ENCODE results near the gene PRRX2. TPM values are rescaled to one million over a fixed set of nuclear protein-coding genes. Genes with fewer than 3 reads are reported as not detected.
A peak's percentile ranks its signal among the peaks of the same experiment; 100 is the strongest.

The PRRX2 gene
- total RNA-seq, 2 donors from 2014 or later, result 4.3 to 14.3 TPM

- no peaks in the 10 kb centered on the region for H3K36me3 ChIP-seq
- TF ChIP-seq POLR2AphosphoS5 (IDR thresholded peaks at IDR 0.05) (no peak), POLR2A (IDR thresholded peaks at IDR 0.05) (no peak), CTCF (IDR thresholded peaks at IDR 0.05) (no peak)
- peak overlapping the region; percentile 57 to 58 for H3K27ac ChIP-seq
- H3K9me3 ChIP-seq, result no peaks in the 10 kb centered on the region
- intact Hi-C loops (cut with DNase I), result no loop called here
- DNase-seq (ENCODE audit: low spot score), result no peak
- no peaks in the 10 kb centered on the region for H3K27me3 ChIP-seq (replicated peaks; ENCODE audit: insufficient read depth)
- 46% methylated on average over 26 of the region's 26 CpGs for WGBS
- peaks cover 5% of the 10 kb centered on the region for H3K4me1 ChIP-seq (replicated peaks)
- H3K4me3 ChIP-seq, result no peak overlapping the region
Observed at GRCh38 chr9:129712634-129713401, 47.4 kb downstream of the PRRX2 start.

- Histone ChIP-seq H3K4me3 (no peak overlapping the region), H3K36me3 (no peaks in the 10 kb centered on the region), H3K27ac (peak overlapping the region; percentile 57 to 58), H3K27me3 (replicated peaks; ENCODE audit: insufficient read depth) (no peaks in the 10 kb centered on the region), H3K9me3 (no peaks in the 10 kb centered on the region), H3K4me1 (replicated peaks) (peaks cover 5% of the 10 kb centered on the region)
- TF ChIP-seq POLR2A (IDR thresholded peaks at IDR 0.05) (no peak), CTCF (IDR thresholded peaks at IDR 0.05) (no peak), POLR2AphosphoS5 (IDR thresholded peaks at IDR 0.05) (no peak)
- intact Hi-C loops (cut with DNase I), result no loop called here
- WGBS, result 88% methylated on average over 10 of the region's 10 CpGs
- no peak for DNase-seq (ENCODE audit: low spot score)
Observed at GRCh38 chr9:129713402-129713679, 47.9 kb downstream of the PRRX2 start.

- H3K36me3 ChIP-seq, result no peaks in the 10 kb centered on the region
- no peaks in the 10 kb centered on the region for H3K9me3 ChIP-seq
- 40% methylated on average over 15 of the region's 15 CpGs for WGBS
- H3K27ac ChIP-seq, result no peak overlapping the region
- intact Hi-C loops (cut with DNase I), result no loop called here
- H3K4me1 ChIP-seq (replicated peaks), result peaks cover 5% of the 10 kb centered on the region
- no peak overlapping the region for H3K4me3 ChIP-seq
- DNase-seq (ENCODE audit: low spot score), result no peak
- H3K27me3 ChIP-seq (replicated peaks; ENCODE audit: insufficient read depth), result no peaks in the 10 kb centered on the region
- TF ChIP-seq CTCF (IDR thresholded peaks at IDR 0.05), result no peak
Observed at GRCh38 chr9:129714511-129715061, 49.1 kb downstream of the PRRX2 start.

GRCh38 chr9:129716091-129716490 is 50.6 kb downstream of the PRRX2 start:
- no peaks in the 10 kb centered on the region for H3K9me3 ChIP-seq
- no peaks in the 10 kb centered on the region for H3K27me3 ChIP-seq (replicated peaks; ENCODE audit: insufficient read depth)
- peaks cover 5% of the 10 kb centered on the region for H3K4me1 ChIP-seq (replicated peaks)
- no peak overlapping the region for H3K4me3 ChIP-seq
- intact Hi-C loops (cut with DNase I), result no loop called here
- 52% methylated on average over 5 of the region's 5 CpGs for WGBS
- no peak for DNase-seq (ENCODE audit: low spot score)
- H3K27ac ChIP-seq, result no peak overlapping the region
- TF ChIP-seq POLR2A (IDR thresholded peaks at IDR 0.05) (no peak), POLR2AphosphoS5 (IDR thresholded peaks at IDR 0.05) (peak; percentile 11), CTCF (IDR thresholded peaks at IDR 0.05) (no peak)
- H3K36me3 ChIP-seq, result no peaks in the 10 kb centered on the region

- no peak for DNase-seq (ENCODE audit: low spot score)
- TF ChIP-seq CTCF (IDR thresholded peaks at IDR 0.05) (no peak), POLR2A (IDR thresholded peaks at IDR 0.05) (no peak), POLR2AphosphoS5 (IDR thresholded peaks at IDR 0.05) (no peak)
- 83% methylated on average over 5 of the region's 5 CpGs for WGBS
- Histone ChIP-seq H3K9me3 (no peaks in the 10 kb centered on the region), H3K27me3 (replicated peaks; ENCODE audit: insufficient read depth) (no peaks in the 10 kb centered on the region), H3K36me3 (no peaks in the 10 kb centered on the region), H3K27ac (no peak overlapping the region), H3K4me3 (no peak overlapping the region), H3K4me1 (replicated peaks) (no peaks in the 10 kb centered on the region)
- intact Hi-C loops (cut with DNase I), result no loop called here
Observed at GRCh38 chr9:129717991-129718390, 52.5 kb downstream of the PRRX2 start.
